Measurements from ENCODE around the gene SLC25A21. TPM values are rescaled to one million over a fixed set of nuclear protein-coding genes. Genes with fewer than 3 reads are reported as not detected.

Gene SLC25A21
- total RNA-seq, 1 experiment from 2014 or later = 2.1 TPM

- Histone ChIP-seq H3K36me3 (ENCODE audit: control insufficient read depth, insufficient read depth, low read length) (no peaks in the 10 kb centered on the region), H3K27ac (ENCODE audit: low read length) (no peak overlapping the region), H3K27me3 (ENCODE audit: control insufficient read depth, insufficient read depth, low read length) (no peaks in the 10 kb centered on the region), H3K9me3 (ENCODE audit: control insufficient read depth, insufficient read depth, low read depth, low read length) (no peaks in the 10 kb centered on the region), H3K4me1 (ENCODE audit: control insufficient read depth, insufficient read depth, low read length) (no peaks in the 10 kb centered on the region), H3K4me3 (ENCODE audit: low read depth in 2 of 2, low read length in 2 of 2) (no peak overlapping the region)
- BruUV-seq (replicated peaks) = no TSS peak
- in situ Hi-C loops (cut with HindIII; ENCODE audit: low pct_unique_long_range_greater_than_20kb, low sequenced_read_pairs) = no loop called here
- TF ChIP-seq POLR2AphosphoS5 (IDR thresholded peaks at IDR 0.05; ENCODE audit: low read depth, low read length) (no peak), CTCF (IDR thresholded peaks at IDR 0.05) (no peak), REST (IDR thresholded peaks at IDR 0.05; ENCODE audit: insufficient read depth in 1 of 2, low read depth in 2 of 2, low read length in 1 of 2) (no peak), SIN3A (IDR thresholded peaks at IDR 0.05; ENCODE audit: borderline replicate concordance, insufficient read depth, low read depth, low read length) (no peak)
- DNase-seq (ENCODE audit: low read depth, low spot score) (no peak), ATAC-seq (no peak)
- ChIA-PET CTCF (no interaction called here), POLR2A (no interaction called here)
- intact Hi-C loops (cut with micrococcal nuclease; ENCODE audit: unreplicated experiment) = no loop called here
These were observed 108.8 kb downstream of the SLC25A21 start for GRCh38 chr14:37063467-37064240.

GRCh38 chr14:37062191-37062803 lies 110.1 kb downstream of the SLC25A21 start:
- no peaks in the 10 kb centered on the region for H3K4me1 ChIP-seq (ENCODE audit: control insufficient read depth, insufficient read depth, low read length)
- ATAC-seq (no peak), DNase-seq (ENCODE audit: low read depth, low spot score) (no peak)
- no peaks in the 10 kb centered on the region for H3K36me3 ChIP-seq (ENCODE audit: control insufficient read depth, insufficient read depth, low read length)
- POLR2A ChIA-PET = no interaction called here
- H3K27me3 ChIP-seq (ENCODE audit: control insufficient read depth, insufficient read depth, low read length) = no peaks in the 10 kb centered on the region
- in situ Hi-C loops (cut with HindIII; ENCODE audit: low pct_unique_long_range_greater_than_20kb, low sequenced_read_pairs) = no loop called here
- no peak overlapping the region for H3K27ac ChIP-seq (ENCODE audit: low read length)
- intact Hi-C loops (cut with micrococcal nuclease; ENCODE audit: unreplicated experiment) = no loop called here
- CTCF ChIA-PET = no interaction called here
- TF ChIP-seq CTCF (IDR thresholded peaks at IDR 0.05) = no peak
- TF ChIP-seq TCF7L2 (IDR thresholded peaks at IDR 0.05; ENCODE audit: low read depth, low read length) = no peak
- no peak for TF ChIP-seq REST (IDR thresholded peaks at IDR 0.05; ENCODE audit: insufficient read depth in 1 of 2, low read depth in 2 of 2, low read length in 1 of 2)
- TF ChIP-seq POLR2AphosphoS5 (IDR thresholded peaks at IDR 0.05; ENCODE audit: low read depth, low read length) = no peak
- no peak for TF ChIP-seq SIN3A (IDR thresholded peaks at IDR 0.05; ENCODE audit: borderline replicate concordance, insufficient read depth, low read depth, low read length)
- BruUV-seq (replicated peaks) = no TSS peak
- H3K9me3 ChIP-seq (ENCODE audit: control insufficient read depth, insufficient read depth, low read depth, low read length) = no peaks in the 10 kb centered on the region
- H3K4me3 ChIP-seq (ENCODE audit: low read depth in 2 of 2, low read length in 2 of 2) = no peak overlapping the region
